NCI-H128 (cell line): Measurements from ENCODE around the gene RPL27A.
"Not testable (repeated sequence)": the region's sequence is repeated elsewhere in the genome, so short reads cannot be mapped to it uniquely, and the experiment has no call there.

Source experiments
- DNase-seq: peaks from one replicate; lab custom pipeline; 2025; ENCODE audit not compliant: unreplicated experiment; lab: John Stamatoyannopoulos, UW

The RPL27A gene

GRCh38 chr11:8682303-8683114, at the start of gene RPL27A, which contains the start of gene TRIM66:
RPL27A (plus strand) TSS chr11:8682792; CDS start chr11:8682814, 22 bp downstream.
TRIM66 (minus strand) TSS chr11:8682665; CDS start chr11:8672274, 10,391 bp downstream.
- DNase-seq = peak; percentile 94

GRCh38 chr11:8634498-8634897, 48.1 kb upstream of the RPL27A start:
- no peak for DNase-seq

GRCh38 chr11:8636127-8636526, 46.5 kb upstream of the RPL27A start:
- no peak for DNase-seq

- no peak for DNase-seq
These were observed 44.3 kb upstream of the RPL27A start for GRCh38 chr11:8638300-8638699.

- no peak for DNase-seq
These were observed 42.9 kb upstream of the RPL27A start for GRCh38 chr11:8639655-8640054.

- no peak for DNase-seq
These were observed 42.2 kb upstream of the RPL27A start for GRCh38 chr11:8640267-8640906.

GRCh38 chr11:8641332-8641731, 41.3 kb upstream of the RPL27A start:
- DNase-seq = no peak

- DNase-seq = no peak
These were observed 40.3 kb upstream of the RPL27A start for GRCh38 chr11:8642196-8642841.

GRCh38 chr11:8646873-8647272, 35.7 kb upstream of the RPL27A start:
- DNase-seq = no peak

- no peak for DNase-seq
These were observed 33.2 kb upstream of the RPL27A start for GRCh38 chr11:8649361-8649760.

GRCh38 chr11:8650401-8650990, 32.1 kb upstream of the RPL27A start:
- DNase-seq = no peak

GRCh38 chr11:8652140-8652539, 30.5 kb upstream of the RPL27A start:
- no peak for DNase-seq

GRCh38 chr11:8654503-8654902, 28.1 kb upstream of the RPL27A start:
- DNase-seq = no peak

GRCh38 chr11:8656291-8656690, 26.3 kb upstream of the RPL27A start:
- DNase-seq = no peak

GRCh38 chr11:8658321-8659057, 24.1 kb upstream of the RPL27A start:
- no peak for DNase-seq

- no peak for DNase-seq
These were observed 21.4 kb upstream of the RPL27A start for GRCh38 chr11:8661001-8661795.

GRCh38 chr11:8665222-8665621, 17.4 kb upstream of the RPL27A start:
- no peak for DNase-seq

GRCh38 chr11:8670081-8670480, 12.5 kb upstream of the RPL27A start:
- not testable (repeated sequence) for DNase-seq

GRCh38 chr11:8671193-8671612, 11.4 kb upstream of the RPL27A start:
- DNase-seq = no peak

GRCh38 chr11:8671651-8672062, 10.9 kb upstream of the RPL27A start:
- no peak for DNase-seq
